AG09309 (cell line): ENCODE results near the gene ACAA2.

Source experiments
- DNase-seq: peaks from one replicate; pipeline ENCODE4 v3.0.0-alpha.2; 2010; ENCODE audit warnings: low read depth
- H3K4me3 ChIP-seq: 2 replicates; pipeline ENCODE4 v1.5.1; 2011; ENCODE audit warnings: mild to moderate bottlenecking, low read depth, low read length, moderate library complexity; ENCODE audit not compliant: control insufficient read depth
- TF ChIP-seq, protein P1 (sequence below): IDR thresholded peaks from 2 replicates; pipeline ENCODE4 v1.5.1; 2011; ENCODE audit warnings: mild to moderate bottlenecking, low read depth, low read length, inconsistent platforms; ENCODE audit not compliant: insufficient read depth, control insufficient read depth; ENCODE audit errors: missing control alignments

The ACAA2 gene

DNA sequence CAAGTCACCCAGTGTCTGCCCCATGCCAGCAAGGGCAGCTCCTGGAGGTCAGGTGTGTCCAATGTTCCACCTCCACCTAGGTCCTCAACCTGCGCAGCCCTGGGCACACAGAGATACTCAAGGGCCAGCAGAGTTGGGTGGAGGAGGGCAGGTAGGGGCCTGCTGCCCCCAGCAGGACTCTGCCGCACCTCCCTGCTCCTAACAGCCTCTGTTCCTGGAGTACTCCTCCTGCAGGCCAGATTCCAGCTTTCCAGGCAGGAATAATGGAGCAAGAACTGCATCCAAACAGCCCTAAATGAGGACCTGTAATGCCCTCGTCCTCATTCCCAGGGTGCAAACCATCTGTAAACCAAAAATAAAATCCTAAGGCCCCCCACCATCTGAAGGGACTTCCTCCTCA, 44.4 kb upstream of the ACAA2 start:
- DNase-seq: no peak
- H3K4me3 ChIP-seq: no peak overlapping the region
- TF ChIP-seq, protein P1, sequence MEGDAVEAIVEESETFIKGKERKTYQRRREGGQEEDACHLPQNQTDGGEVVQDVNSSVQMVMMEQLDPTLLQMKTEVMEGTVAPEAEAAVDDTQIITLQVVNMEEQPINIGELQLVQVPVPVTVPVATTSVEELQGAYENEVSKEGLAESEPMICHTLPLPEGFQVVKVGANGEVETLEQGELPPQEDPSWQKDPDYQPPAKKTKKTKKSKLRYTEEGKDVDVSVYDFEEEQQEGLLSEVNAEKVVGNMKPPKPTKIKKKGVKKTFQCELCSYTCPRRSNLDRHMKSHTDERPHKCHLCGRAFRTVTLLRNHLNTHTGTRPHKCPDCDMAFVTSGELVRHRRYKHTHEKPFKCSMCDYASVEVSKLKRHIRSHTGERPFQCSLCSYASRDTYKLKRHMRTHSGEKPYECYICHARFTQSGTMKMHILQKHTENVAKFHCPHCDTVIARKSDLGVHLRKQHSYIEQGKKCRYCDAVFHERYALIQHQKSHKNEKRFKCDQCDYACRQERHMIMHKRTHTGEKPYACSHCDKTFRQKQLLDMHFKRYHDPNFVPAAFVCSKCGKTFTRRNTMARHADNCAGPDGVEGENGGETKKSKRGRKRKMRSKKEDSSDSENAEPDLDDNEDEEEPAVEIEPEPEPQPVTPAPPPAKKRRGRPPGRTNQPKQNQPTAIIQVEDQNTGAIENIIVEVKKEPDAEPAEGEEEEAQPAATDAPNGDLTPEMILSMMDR: no peak

DNA sequence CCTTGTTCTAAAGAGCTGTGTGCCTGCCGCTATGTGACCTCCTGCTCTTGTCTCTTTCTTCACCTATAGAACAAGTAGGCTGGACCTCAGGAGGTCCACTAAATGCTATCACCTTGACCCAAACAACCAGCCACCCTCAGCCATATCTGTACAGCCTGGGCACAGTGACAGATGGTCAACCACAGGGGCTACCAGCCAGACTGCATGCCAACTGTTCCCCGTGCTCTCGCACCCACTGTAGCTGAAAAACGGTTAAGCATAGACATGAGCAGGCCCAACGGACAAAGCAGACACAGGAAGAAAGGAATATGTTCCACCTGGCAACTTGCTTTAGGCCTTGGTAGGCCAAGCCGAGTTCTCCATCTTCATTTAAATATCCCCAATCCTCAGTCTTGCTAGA, 43.2 kb upstream of the ACAA2 start:
- TF ChIP-seq, protein P1: no peak
- H3K4me3 ChIP-seq: no peak overlapping the region
- no peak for DNase-seq

DNA sequence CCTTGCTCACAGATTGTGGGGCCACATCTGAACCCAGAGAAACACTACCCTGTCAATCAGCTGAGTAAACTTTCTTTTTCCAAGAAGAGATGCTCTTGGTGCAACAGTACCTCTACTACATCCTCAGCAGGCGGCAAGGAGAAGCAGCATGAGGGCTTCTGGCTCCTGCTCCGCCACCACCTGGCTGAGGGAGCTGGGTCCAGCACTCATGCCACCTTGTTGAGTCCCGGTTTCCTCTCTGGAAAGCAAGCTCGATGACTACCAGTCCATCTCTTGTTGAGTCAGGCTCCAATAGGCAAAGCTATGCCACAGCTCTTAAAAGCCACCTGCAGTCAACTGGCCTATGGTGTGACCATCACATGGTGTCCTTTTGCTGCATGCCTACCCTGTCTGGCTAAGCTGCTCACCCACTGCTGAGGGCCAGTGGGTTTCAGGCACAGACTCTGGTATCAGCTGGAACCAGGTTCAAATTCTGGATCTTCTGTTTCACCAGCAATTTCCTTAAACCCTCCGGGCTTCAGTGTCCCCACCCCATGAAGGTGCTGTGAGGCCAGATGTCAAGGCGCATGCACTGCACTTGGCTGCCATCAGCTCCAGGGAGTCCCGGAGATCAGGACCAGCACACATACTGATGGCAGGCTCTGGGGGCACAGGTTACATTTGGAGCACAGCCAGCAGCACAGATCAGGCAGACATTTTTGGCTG, 42.5 kb upstream of the ACAA2 start:
- no peak for DNase-seq
- no peak overlapping the region for H3K4me3 ChIP-seq
- TF ChIP-seq, protein P1: no peak

DNA sequence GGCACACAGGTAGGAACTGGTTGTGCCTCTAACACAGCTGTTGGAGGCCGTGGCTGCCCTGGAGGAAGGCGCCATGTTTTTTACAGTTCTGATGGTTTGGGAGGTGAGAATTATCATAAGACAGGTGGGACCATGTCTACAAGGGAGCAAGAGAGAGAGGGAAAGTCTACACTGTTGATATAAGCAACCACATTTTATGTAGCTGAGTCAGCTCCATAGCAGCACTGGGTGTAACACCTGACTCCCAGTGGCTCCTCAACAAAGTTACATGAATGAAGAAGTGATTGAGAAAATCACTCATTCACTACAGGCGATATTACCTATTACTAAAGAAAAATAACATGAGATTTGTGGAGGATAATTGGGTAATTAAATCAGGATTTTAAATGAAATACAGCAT, 41.3 kb upstream of the ACAA2 start:
- no peak overlapping the region for H3K4me3 ChIP-seq
- DNase-seq: no peak
- TF ChIP-seq, protein P1: no peak

DNA sequence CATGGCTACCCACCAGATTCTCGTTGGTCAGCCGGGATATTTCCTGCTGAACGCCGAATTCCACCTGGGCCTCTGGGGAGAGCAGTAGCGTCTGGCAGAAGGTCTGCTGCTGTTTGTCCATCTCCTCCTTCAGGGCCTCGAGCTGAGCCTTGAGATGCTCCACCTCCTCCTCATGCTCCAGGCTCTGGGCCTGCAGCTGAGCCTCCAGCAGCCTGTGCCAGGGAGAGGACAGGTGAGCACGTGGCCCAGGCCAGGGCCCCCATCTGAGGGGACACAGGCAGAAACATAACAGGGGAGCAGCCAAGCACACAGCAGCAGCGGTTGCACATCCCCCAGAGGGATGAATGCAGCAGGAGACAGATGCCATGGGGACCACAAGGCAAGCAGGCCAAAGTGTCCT, 40.1 kb upstream of the ACAA2 start:
- TF ChIP-seq, protein P1: no peak
- H3K4me3 ChIP-seq: no peak overlapping the region
- DNase-seq: no peak

DNA sequence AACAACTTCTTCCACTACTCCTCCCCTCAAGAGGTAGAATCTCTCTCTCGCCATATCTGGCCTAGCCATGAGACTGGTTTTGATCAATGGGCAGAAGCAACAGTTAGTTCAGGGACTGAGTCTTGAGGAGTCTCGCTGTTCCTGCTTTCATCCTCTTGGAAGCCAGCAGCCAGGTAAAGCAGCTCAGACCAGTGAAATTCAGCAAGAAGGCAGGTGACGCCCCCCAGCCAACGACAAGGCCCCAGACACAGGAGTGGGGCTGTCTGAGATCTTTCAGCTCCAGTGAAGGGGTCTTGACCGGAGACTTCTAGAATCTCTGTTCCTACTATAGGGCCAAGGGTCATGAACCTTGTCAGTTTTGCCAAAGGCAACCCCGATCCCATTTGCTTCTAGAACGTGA, 39.7 kb upstream of the ACAA2 start:
- DNase-seq: no peak
- TF ChIP-seq, protein P1: no peak
- H3K4me3 ChIP-seq: no peak overlapping the region
